Measurements from ENCODE around the gene ADTRP.

Gene ADTRP

GRCh38 chr6:11748591-11749210 is 29.9 kb downstream of the ADTRP start:
- Histone ChIP-seq H3K9me3 (ENCODE audit: control insufficient read depth in 2 of 2, low read length in 2 of 2) (no peaks in the 10 kb centered on the region), H3K4me1 (ENCODE audit: control insufficient read depth in 2 of 2, insufficient read depth in 2 of 2, low read length in 2 of 2) (peaks cover 15 to 17% of the 10 kb centered on the region in 2 donors), H3K27ac (ENCODE audit: low read depth in 2 of 2, low read length in 2 of 2) (no peak overlapping the region)

GRCh38 chr6:11747021-11747420 is 31.6 kb downstream of the ADTRP start:
- H3K36me3 ChIP-seq (ENCODE audit: control insufficient read depth in 2 of 2, insufficient read depth in 2 of 2, low read length in 2 of 2) = peaks cover 0 to 2% of the 10 kb centered on the region in 2 donors
- H3K4me3 ChIP-seq (ENCODE audit: low read length in 2 of 2) = no peak overlapping the region
- no peaks in the 10 kb centered on the region for H3K9me3 ChIP-seq (ENCODE audit: control insufficient read depth in 2 of 2, low read length in 2 of 2)
- H3K27me3 ChIP-seq (ENCODE audit: control insufficient read depth in 2 of 2, insufficient read depth in 2 of 2, low read length in 2 of 2) = no peaks in the 10 kb centered on the region
- no peak overlapping the region for H3K9ac ChIP-seq (ENCODE audit: low read depth in 1 of 2, low read length in 2 of 2)
- peaks cover 17% of the 10 kb centered on the region in 2 donors for H3K4me1 ChIP-seq (ENCODE audit: control insufficient read depth in 2 of 2, insufficient read depth in 2 of 2, low read length in 2 of 2)
- no peak overlapping the region for H3K27ac ChIP-seq (ENCODE audit: low read depth in 2 of 2, low read length in 2 of 2)

More at GRCh38 chr6:11748591-11749210, 29.9 kb downstream of the ADTRP start:
- no peak overlapping the region for H3K4me3 ChIP-seq (ENCODE audit: low read length in 2 of 2)
- H3K36me3 ChIP-seq (ENCODE audit: control insufficient read depth in 2 of 2, insufficient read depth in 2 of 2, low read length in 2 of 2) = peaks cover 0 to 2% of the 10 kb centered on the region in 2 donors
- H3K27me3 ChIP-seq (ENCODE audit: control insufficient read depth in 2 of 2, insufficient read depth in 2 of 2, low read length in 2 of 2) = no peaks in the 10 kb centered on the region
- no peak overlapping the region for H3K9ac ChIP-seq (ENCODE audit: low read depth in 1 of 2, low read length in 2 of 2)

GRCh38 chr6:11744753-11745152 is 33.9 kb downstream of the ADTRP start:
- no peaks in the 10 kb centered on the region for H3K9me3 ChIP-seq (ENCODE audit: control insufficient read depth in 2 of 2, low read length in 2 of 2)
- peaks cover 0 to 2% of the 10 kb centered on the region in 2 donors for H3K36me3 ChIP-seq (ENCODE audit: control insufficient read depth in 2 of 2, insufficient read depth in 2 of 2, low read length in 2 of 2)
- peaks cover 2 to 3% of the 10 kb centered on the region in 2 donors for H3K4me1 ChIP-seq (ENCODE audit: control insufficient read depth in 2 of 2, insufficient read depth in 2 of 2, low read length in 2 of 2)
- H3K27me3 ChIP-seq (ENCODE audit: control insufficient read depth in 2 of 2, insufficient read depth in 2 of 2, low read length in 2 of 2) = no peaks in the 10 kb centered on the region
- H3K27ac ChIP-seq (ENCODE audit: low read depth in 2 of 2, low read length in 2 of 2) = peak overlapping the region; percentile 24 to 28
- no peak overlapping the region for H3K9ac ChIP-seq (ENCODE audit: low read depth in 1 of 2, low read length in 2 of 2)
- no peak overlapping the region for H3K4me3 ChIP-seq (ENCODE audit: low read length in 2 of 2)

GRCh38 chr6:11744101-11744500 is 34.5 kb downstream of the ADTRP start:
- Histone ChIP-seq H3K9me3 (ENCODE audit: control insufficient read depth in 2 of 2, low read length in 2 of 2) (no peaks in the 10 kb centered on the region), H3K4me1 (ENCODE audit: control insufficient read depth in 2 of 2, insufficient read depth in 2 of 2, low read length in 2 of 2) (peaks cover 2 to 3% of the 10 kb centered on the region in 2 donors), H3K27me3 (ENCODE audit: control insufficient read depth in 2 of 2, insufficient read depth in 2 of 2, low read length in 2 of 2) (no peaks in the 10 kb centered on the region), H3K36me3 (ENCODE audit: control insufficient read depth in 2 of 2, insufficient read depth in 2 of 2, low read length in 2 of 2) (peaks cover 0 to 2% of the 10 kb centered on the region in 2 donors), H3K4me3 (ENCODE audit: low read length in 2 of 2) (no peak overlapping the region), H3K9ac (ENCODE audit: low read depth in 1 of 2, low read length in 2 of 2) (no peak overlapping the region), H3K27ac (ENCODE audit: low read depth in 2 of 2, low read length in 2 of 2) (peak overlapping the region in 1 of 2 donors; percentile 28)

DNA sequence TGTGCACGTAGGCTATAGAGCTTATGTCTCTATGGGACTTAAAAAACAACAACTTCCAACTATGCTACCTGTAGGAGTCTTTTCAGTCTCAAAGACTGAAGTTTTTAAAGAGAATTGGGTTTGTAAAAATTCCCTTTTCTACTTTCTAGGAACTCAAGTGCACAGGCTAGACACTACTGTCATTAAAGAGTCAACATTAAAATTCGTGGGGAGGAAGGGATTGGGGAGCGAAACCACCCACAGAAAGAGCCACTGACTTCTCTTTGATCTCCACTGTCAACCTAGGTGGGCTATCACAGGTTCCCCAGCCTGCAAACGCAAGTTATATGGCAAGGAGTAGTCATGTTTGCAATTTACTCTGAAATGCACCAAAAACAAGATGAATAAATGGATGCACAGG is 37.7 kb downstream of the ADTRP start:
- H3K4me3 ChIP-seq (ENCODE audit: low read length in 2 of 2) = no peak overlapping the region

GRCh38 chr6:11738661-11739375 is 39.8 kb downstream of the ADTRP start:
- Histone ChIP-seq H3K27ac (ENCODE audit: low read depth in 2 of 2, low read length in 2 of 2) (no peak overlapping the region), H3K9ac (ENCODE audit: low read depth in 1 of 2, low read length in 2 of 2) (no peak overlapping the region), H3K4me1 (ENCODE audit: control insufficient read depth in 2 of 2, insufficient read depth in 2 of 2, low read length in 2 of 2) (peaks cover 0 to 2% of the 10 kb centered on the region in 2 donors), H3K27me3 (ENCODE audit: control insufficient read depth in 2 of 2, insufficient read depth in 2 of 2, low read length in 2 of 2) (no peaks in the 10 kb centered on the region), H3K4me3 (ENCODE audit: low read length in 2 of 2) (no peak overlapping the region), H3K9me3 (ENCODE audit: control insufficient read depth in 2 of 2, low read length in 2 of 2) (no peaks in the 10 kb centered on the region), H3K36me3 (ENCODE audit: control insufficient read depth in 2 of 2, insufficient read depth in 2 of 2, low read length in 2 of 2) (peaks cover 0 to 2% of the 10 kb centered on the region in 2 donors)

More for the DNA sequence above, 37.7 kb downstream of the ADTRP start:
- H3K27ac ChIP-seq (ENCODE audit: low read depth in 2 of 2, low read length in 2 of 2) = no peak overlapping the region
- no peak overlapping the region for H3K9ac ChIP-seq (ENCODE audit: low read depth in 1 of 2, low read length in 2 of 2)
- H3K36me3 ChIP-seq (ENCODE audit: control insufficient read depth in 2 of 2, insufficient read depth in 2 of 2, low read length in 2 of 2) = no peaks in the 10 kb centered on the region
- no peaks in the 10 kb centered on the region for H3K9me3 ChIP-seq (ENCODE audit: control insufficient read depth in 2 of 2, low read length in 2 of 2)
- H3K27me3 ChIP-seq (ENCODE audit: control insufficient read depth in 2 of 2, insufficient read depth in 2 of 2, low read length in 2 of 2) = no peaks in the 10 kb centered on the region
- H3K4me1 ChIP-seq (ENCODE audit: control insufficient read depth in 2 of 2, insufficient read depth in 2 of 2, low read length in 2 of 2) = peaks cover 0 to 2% of the 10 kb centered on the region in 2 donors

DNA sequence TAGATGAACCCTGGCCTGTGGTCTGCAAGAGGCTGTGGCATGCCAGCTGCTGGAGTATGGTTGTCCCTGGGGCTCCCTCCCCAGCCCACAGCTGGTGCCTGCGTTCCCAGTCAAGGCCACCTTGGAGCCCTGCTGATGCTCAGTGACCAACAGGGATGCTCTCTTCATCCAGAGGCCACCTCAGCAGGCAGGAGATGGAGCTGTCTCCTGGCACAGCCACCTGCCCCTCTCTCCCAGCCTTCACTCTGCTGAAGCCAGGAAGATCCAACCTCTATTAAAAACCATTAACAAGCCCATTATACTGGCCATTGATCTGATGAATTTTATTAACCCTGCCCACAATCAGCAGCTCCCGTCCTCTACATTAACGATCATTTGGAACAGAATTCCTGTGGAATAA is 40.4 kb downstream of the ADTRP start:
- Histone ChIP-seq H3K4me3 (ENCODE audit: low read length in 2 of 2) (no peak overlapping the region), H3K9ac (ENCODE audit: low read depth in 1 of 2, low read length in 2 of 2) (no peak overlapping the region), H3K9me3 (ENCODE audit: control insufficient read depth in 2 of 2, low read length in 2 of 2) (no peaks in the 10 kb centered on the region), H3K4me1 (ENCODE audit: control insufficient read depth in 2 of 2, insufficient read depth in 2 of 2, low read length in 2 of 2) (peaks cover 0 to 2% of the 10 kb centered on the region in 2 donors), H3K36me3 (ENCODE audit: control insufficient read depth in 2 of 2, insufficient read depth in 2 of 2, low read length in 2 of 2) (peaks cover 0 to 2% of the 10 kb centered on the region in 2 donors), H3K27me3 (ENCODE audit: control insufficient read depth in 2 of 2, insufficient read depth in 2 of 2, low read length in 2 of 2) (no peaks in the 10 kb centered on the region), H3K27ac (ENCODE audit: low read depth in 2 of 2, low read length in 2 of 2) (no peak overlapping the region)

DNA sequence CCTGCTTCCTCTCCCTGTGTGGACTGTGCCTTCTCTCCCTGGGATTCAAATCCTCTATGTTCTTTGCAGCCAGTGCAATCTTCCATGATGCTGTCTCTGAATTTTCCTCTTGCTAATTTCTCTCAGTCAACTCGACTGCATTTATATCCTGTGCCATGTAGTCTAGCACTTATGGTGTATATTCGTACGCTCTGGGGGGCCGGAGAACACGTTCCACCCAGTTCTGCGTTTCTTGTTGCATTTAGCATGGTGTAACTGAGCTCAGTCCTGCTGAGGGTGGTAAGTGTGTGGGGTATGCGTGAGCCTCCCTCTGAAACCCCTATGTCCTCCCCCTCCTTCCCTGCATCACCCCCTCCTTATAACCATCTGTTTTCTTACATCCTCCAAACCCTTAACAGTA is 42.0 kb downstream of the ADTRP start:
- Histone ChIP-seq H3K9ac (ENCODE audit: low read depth in 1 of 2, low read length in 2 of 2) (no peak overlapping the region), H3K27ac (ENCODE audit: low read depth in 2 of 2, low read length in 2 of 2) (no peak overlapping the region), H3K36me3 (ENCODE audit: control insufficient read depth in 2 of 2, insufficient read depth in 2 of 2, low read length in 2 of 2) (peaks cover 2% of the 10 kb centered on the region in 2 donors), H3K9me3 (ENCODE audit: control insufficient read depth in 2 of 2, low read length in 2 of 2) (no peaks in the 10 kb centered on the region), H3K4me3 (ENCODE audit: low read length in 2 of 2) (no peak overlapping the region), H3K4me1 (ENCODE audit: control insufficient read depth in 2 of 2, insufficient read depth in 2 of 2, low read length in 2 of 2) (peaks cover 0 to under 1% of the 10 kb centered on the region in 2 donors), H3K27me3 (ENCODE audit: control insufficient read depth in 2 of 2, insufficient read depth in 2 of 2, low read length in 2 of 2) (no peaks in the 10 kb centered on the region)

DNA sequence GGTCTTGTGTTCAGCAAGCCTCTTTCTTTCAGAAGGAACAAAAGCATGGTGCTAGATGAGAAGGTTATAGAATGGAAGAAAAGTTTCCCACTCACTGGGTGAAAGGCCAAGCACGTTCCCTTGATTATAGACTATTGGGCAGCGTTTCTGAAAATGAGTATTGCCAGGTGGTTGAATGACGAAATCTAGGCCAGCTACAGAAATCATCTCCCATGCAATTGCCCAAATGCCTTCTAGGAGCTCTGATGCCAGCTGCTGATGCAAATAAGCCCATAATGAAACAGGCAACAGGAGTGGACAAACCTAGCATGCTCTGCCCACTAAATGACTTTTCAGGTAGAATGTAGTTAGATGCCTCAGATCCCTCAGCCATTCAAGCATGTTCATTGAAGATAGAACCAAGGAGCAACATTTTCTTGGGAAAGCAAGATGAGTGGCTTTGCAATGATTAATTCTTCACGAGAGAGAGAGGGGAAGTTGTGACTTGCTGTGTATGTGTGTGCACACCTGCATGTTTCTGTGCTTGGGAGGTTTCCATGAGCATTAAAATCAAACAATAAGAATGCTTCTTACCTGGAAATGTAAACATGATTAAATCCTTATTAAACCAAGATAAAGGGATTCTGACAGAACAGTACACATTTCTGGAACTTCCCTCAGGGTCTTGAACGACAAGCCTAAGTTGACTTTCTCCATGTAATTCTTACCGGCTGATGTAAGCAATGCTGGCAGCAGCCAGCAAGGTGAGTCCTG is 43.6 kb downstream of the ADTRP start:
- Histone ChIP-seq H3K9ac (ENCODE audit: low read depth in 1 of 2, low read length in 2 of 2) (no peak overlapping the region), H3K4me3 (ENCODE audit: low read length in 2 of 2) (no peak overlapping the region), H3K27me3 (ENCODE audit: control insufficient read depth in 2 of 2, insufficient read depth in 2 of 2, low read length in 2 of 2) (no peaks in the 10 kb centered on the region), H3K9me3 (ENCODE audit: control insufficient read depth in 2 of 2, low read length in 2 of 2) (no peaks in the 10 kb centered on the region), H3K36me3 (ENCODE audit: control insufficient read depth in 2 of 2, insufficient read depth in 2 of 2, low read length in 2 of 2) (peaks cover 2% of the 10 kb centered on the region in 2 donors), H3K27ac (ENCODE audit: low read depth in 2 of 2, low read length in 2 of 2) (no peak overlapping the region), H3K4me1 (ENCODE audit: control insufficient read depth in 2 of 2, insufficient read depth in 2 of 2, low read length in 2 of 2) (peaks cover 0 to 4% of the 10 kb centered on the region in 2 donors)

Measured in mucosa of rectum (tissue), 2 donors.